KBM-7 (cell line): Measurements from ENCODE around the gene KIRREL3.
A peak's percentile ranks its signal among the peaks of the same experiment; 100 is the strongest.

Experiments
- DNase-seq: peaks from one replicate; pipeline ENCODE4 v3.0.0-alpha.2; 2015
- in situ Hi-C: fragments of 300-500 bp; cut with MboI; formaldehyde crosslinking; loops from 2 replicates; pipeline ENCODE4 v1.14.3; 2020; ENCODE audit warnings: low sequenced_read_pairs, low pct_unique_long_range_greater_than_20kb, mixed read lengths

KIRREL3 gene

GRCh38 chr11:126421271-126421671 is 579.3 kb downstream of the KIRREL3 start:
- DNase-seq, result no peak
- in situ Hi-C loops, result no loop called here

- in situ Hi-C loops, result no loop called here
- no peak for DNase-seq
Measured at GRCh38 chr11:126420698-126421256, 579.8 kb downstream of the KIRREL3 start.

GRCh38 chr11:126419801-126420697 is 580.5 kb downstream of the KIRREL3 start:
- in situ Hi-C loops, result no loop called here
- peak; percentile 89 for DNase-seq

- no peak for DNase-seq
- in situ Hi-C loops, result no loop called here
Measured at GRCh38 chr11:126418887-126419286, 581.7 kb downstream of the KIRREL3 start.

GRCh38 chr11:126417091-126417862 is 583.3 kb downstream of the KIRREL3 start:
- in situ Hi-C loops, result no loop called here
- DNase-seq, result no peak

- in situ Hi-C loops, result no loop called here
- DNase-seq, result no peak
Measured at GRCh38 chr11:126416542-126417090, 584.0 kb downstream of the KIRREL3 start.

- in situ Hi-C loops, result no loop called here
- no peak for DNase-seq
Measured at GRCh38 chr11:126415669-126416420, 584.7 kb downstream of the KIRREL3 start.

GRCh38 chr11:126415128-126415527 is 585.4 kb downstream of the KIRREL3 start:
- in situ Hi-C loops, result no loop called here
- no peak for DNase-seq

- in situ Hi-C loops, result no loop called here
- no peak for DNase-seq
Measured at GRCh38 chr11:126414615-126415014, 586.0 kb downstream of the KIRREL3 start.

GRCh38 chr11:126413843-126414405 is 586.6 kb downstream of the KIRREL3 start:
- no peak for DNase-seq
- in situ Hi-C loops, result no loop called here

GRCh38 chr11:126413426-126413825 is 587.1 kb downstream of the KIRREL3 start:
- in situ Hi-C loops, result no loop called here
- no peak for DNase-seq

GRCh38 chr11:126411971-126412381 is 588.6 kb downstream of the KIRREL3 start:
- DNase-seq, result no peak
- in situ Hi-C loops, result no loop called here

GRCh38 chr11:126410649-126411048 is 589.9 kb downstream of the KIRREL3 start:
- no peak for DNase-seq
- in situ Hi-C loops, result no loop called here

- no peak for DNase-seq
- in situ Hi-C loops, result no loop called here
Measured at GRCh38 chr11:126409620-126409985, 591.0 kb downstream of the KIRREL3 start.

GRCh38 chr11:126408901-126409619 is 591.5 kb downstream of the KIRREL3 start:
- no peak for DNase-seq
- in situ Hi-C loops, result no loop called here

GRCh38 chr11:126408496-126408895 is 592.1 kb downstream of the KIRREL3 start:
- no peak for DNase-seq
- in situ Hi-C loops, result no loop called here

GRCh38 chr11:126407682-126408288 is 592.8 kb downstream of the KIRREL3 start:
- no peak for DNase-seq
- in situ Hi-C loops, result no loop called here

- in situ Hi-C loops, result no loop called here
- no peak for DNase-seq
Measured at GRCh38 chr11:126407101-126407521, 593.5 kb downstream of the KIRREL3 start.
